HEK293T (cell line): ENCODE data around the gene TMC5.

Source experiments
- BHLHE40 ChIP-seq: fragments of 450-650 bp; IDR thresholded peaks from 2 replicates; pipeline ENCODE4 v1.6.1; 2016; ENCODE audit warnings: mild to moderate bottlenecking, moderate library complexity, borderline replicate concordance
- FOXK2 ChIP-seq: fragments of 450-650 bp; IDR thresholded peaks from 2 replicates; pipeline ENCODE4 v1.6.1; 2016; ENCODE audit warnings: mild to moderate bottlenecking
- FOXM1 ChIP-seq: fragments of 450-650 bp; IDR thresholded peaks from 2 replicates; pipeline ENCODE4 v1.6.1; 2017; ENCODE audit warnings: mild to moderate bottlenecking, borderline replicate concordance
- L3MBTL2 ChIP-seq: fragments of 450-650 bp; conservative IDR thresholded peaks from 2 replicates; pipeline ENCODE4 v1.6.1; 2016; ENCODE audit warnings: mild to moderate bottlenecking
- NFRKB ChIP-seq: fragments of 450-650 bp; IDR thresholded peaks from 2 replicates; pipeline ENCODE4 v1.6.1; 2016; ENCODE audit warnings: mild to moderate bottlenecking, moderate library complexity
- PKNOX1 ChIP-seq: fragments of 450-650 bp; IDR thresholded peaks from 2 replicates; pipeline ENCODE4 v1.6.1; 2016
- SP1 ChIP-seq: fragments of 450-650 bp; IDR thresholded peaks from 2 replicates; pipeline ENCODE4 v1.6.1; 2017
- TARDBP ChIP-seq: fragments of 450-650 bp; IDR thresholded peaks from 2 replicates; pipeline ENCODE4 v1.6.1; 2016
- ZNF384 ChIP-seq: fragments of 450-650 bp; IDR thresholded peaks from 2 replicates; pipeline ENCODE4 v1.6.1; 2016

DNA sequence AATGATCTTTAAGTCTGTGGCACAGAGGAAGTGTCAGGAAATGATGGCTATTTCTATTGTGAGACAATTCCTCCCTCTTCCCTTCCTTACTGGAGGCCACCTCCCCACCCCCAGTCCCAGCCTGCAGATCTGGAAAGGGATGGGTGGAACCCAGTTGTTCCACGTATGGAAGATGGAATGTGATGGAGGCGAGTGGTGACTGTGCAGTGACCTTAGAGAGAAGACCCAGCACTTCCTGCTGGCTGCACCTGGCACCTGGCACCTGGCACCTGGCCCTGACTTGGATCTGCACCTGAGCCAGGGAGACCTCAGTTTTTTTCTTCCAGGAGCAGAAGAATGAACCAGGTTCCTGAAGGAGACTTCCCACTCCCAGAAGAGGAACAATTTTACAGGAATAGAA is 33.0 kb upstream of the TMC5 start:
- TF ChIP-seq FOXK2 (no peak), FOXM1 (no peak), SP1 (no peak), BHLHE40 (no peak), NFRKB (no peak), L3MBTL2 (no peak), PKNOX1 (no peak), TARDBP (no peak), ZNF384 (no peak)
